Mesendoderm (in vitro differentiated cells): Measurements from ENCODE around the gene UBXN4. TPM values are rescaled to one million over a fixed set of nuclear protein-coding genes. Genes with fewer than 3 reads are reported as not detected.

Source experiments
- small RNA-seq: library from polyadenylated mRNA; stranded (forward); fragments of <200 nt; extraction: miRNeasy Mini kit (QIAGEN cat#:217004); gene quantifications from one replicate; pipeline ENCODE3, GENCODE V24; 2013; ENCODE audit not compliant: insufficient read depth

UBXN4 gene

Small RNA genes within 50 kb of the gene (small RNA-seq; reads per million reads assigned to genes)
- gene RF00019, result not detected
